Inferior parietal cortex (tissue), 1 donor: ENCODE measurements around the gene GAK.

Experiments
- DNase-seq: peaks from one replicate; pipeline ENCODE4 v3.0.0-alpha.2; 2016; ENCODE audit errors: extremely low spot score

Gene GAK

DNA sequence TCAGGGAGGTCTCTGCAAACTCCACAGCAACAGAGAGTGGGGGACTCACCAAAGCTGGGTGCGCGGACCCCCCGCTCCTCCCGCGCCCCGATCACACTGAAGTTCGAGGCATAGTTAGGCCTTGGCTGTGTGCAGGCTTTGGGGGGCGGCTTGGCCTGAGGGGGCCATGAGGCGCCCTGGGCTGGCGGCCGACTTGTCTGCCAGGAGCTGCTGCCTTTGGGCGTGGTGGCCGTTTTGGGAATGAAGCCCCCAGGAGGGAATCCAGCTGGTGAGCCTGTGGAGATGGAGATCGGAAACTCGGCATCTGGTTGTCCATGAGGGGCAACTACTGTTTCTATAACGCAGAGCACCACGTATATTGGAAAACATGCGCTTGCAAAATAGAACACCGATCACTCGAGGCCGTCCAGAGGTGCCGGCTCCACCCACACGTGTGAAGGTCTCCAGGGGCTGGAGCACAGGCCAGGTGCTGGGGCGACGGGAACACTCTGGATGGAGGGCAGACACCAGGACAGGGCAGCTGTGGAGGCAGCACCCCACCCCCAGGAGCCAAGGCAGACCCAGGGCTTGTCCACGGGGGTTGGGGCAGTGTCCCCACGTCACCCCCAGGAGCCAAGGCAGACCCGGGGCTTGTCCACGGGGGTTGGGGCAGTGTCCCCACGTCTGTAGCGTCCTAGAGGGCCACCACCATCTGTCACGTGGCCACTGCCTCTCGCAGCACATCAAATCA is 80.2 kb downstream of the GAK start:
- no peak for DNase-seq

DNA sequence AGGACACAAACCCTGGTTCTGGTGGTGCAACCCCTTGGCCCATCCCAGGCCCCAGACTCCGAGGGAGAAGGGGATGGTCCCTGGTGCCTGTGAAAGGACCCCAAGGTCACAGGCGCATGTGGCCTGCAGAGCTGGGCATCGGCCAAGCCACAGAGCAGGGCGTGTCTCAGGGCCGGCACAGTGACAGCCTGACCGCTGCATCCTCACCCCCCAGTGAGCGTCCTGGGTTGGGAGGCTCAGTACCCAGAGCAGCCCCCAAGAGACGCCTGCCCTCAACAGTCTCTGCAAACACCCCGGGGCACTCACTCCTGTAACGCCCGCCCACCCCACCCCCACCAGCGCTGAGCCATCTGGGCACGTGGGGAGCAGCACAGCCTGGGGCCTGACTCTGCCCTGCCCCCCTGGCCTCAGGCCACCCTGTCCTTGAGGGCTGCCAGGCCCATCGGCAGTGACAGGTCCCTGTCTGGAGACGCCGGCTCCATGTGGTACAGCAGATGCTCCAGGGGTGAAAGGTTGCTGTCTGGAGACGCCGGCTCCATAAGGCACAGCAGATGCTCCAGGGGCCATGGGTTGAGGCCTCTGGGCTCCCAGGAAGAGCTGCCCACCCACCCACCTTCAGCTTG is 81.7 kb downstream of the GAK start:
- DNase-seq: no peak

DNA sequence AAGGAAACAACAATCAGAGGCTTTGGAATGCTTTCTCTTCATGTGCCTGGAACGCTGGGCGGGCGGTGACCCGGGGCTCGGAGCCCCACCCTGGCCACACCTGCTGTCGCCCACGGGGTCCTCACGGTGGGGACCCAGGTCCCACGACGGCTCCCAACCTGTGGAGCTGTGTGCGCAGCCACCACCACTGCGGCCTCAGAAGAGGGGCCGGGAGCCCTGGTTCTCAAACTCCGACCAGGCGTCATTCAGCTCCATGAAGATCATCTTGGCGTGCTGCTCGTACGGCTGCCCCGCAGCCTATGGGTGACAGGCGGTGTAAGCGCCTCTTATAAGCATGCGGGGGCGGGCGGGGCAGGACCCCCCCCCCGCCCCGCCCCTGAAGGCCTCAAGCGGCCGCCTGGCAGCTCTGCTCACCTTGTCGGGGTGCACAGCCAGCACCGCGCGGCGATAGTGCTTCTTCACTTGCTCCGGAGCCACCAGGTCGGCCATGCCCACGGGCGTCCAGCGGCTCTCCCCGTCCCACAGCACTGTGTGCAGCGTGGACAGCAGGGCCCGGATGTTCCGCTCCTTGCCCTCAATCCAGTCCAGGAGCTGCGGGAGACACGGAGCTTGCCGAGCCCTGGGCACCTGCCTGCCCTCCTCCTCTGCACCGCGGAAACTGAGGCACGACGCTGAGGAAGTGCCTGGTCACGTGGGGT is 82.5 kb downstream of the GAK start:
- DNase-seq: no peak

DNA sequence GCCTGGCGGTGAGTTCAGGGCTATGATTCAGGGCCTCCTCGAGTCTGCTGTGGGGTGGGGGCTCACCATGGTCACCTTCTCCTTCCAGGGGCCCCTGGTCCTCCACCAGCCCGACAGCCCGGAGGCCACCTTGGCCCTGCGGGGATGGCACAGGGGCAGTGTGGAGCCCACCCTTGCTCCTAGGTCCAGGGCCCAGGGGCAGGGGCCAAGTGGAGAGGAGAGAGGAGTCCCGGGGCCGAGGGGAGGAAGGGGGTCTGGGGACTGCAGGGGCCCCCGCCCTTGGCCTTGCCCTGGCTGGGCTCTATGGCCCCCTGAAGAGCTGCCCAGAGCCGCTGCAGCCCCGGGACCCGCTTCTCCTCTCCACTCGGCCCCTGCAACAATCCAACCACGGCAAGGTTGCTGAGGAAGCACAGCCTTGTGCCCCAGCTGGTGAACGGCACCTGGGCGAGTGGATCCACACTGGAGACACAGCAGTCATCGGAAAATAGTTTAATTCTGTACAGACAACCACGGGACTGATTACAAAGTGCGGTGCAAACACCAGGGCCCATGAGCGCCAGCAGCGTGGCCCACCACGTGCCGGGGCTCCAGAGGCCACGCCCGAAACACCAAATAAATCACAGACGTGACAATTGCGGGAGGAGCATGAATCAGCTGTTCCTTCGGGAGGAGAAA is 83.2 kb downstream of the GAK start:
- no peak for DNase-seq

DNA sequence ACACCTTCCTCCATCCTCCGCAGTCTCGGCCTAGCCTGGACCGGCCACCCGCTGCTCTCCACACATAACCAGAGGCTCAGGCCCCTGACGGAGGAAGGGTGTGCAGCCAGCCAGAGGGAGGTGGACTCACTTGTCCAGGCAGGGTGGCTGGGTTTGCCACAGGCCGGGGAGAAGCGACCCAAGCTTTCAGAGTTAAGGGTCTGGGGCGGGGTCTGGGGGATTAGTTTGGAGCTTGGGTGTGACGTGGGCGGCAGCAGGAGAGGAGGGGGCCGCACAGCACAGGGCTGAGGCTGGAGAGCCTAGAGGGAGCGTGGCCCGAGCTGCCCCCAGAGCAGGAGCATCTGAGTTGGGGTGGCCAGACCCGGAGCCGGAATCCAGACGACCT is 83.8 kb downstream of the GAK start:
- no peak for DNase-seq

DNA sequence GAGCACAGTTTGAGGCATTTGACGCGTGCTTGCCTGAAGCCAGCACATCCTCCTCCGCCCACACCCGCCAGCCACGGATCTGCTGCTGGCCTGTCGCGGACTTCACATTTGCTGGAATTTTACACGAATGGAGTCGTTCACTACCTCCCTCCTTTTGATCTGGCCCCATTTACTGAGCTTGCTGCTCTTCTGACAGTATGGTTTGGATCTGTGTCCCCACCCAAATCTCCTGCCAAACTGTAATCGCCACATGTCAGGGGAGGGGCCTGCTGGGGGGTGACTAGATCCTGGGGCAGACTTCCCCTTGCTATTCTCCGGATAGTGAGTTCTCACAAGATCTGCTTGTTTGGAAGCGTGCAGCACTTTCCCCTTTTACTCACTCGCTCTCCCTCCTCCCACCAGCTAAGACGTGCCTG is 86.3 kb downstream of the GAK start:
- no peak for DNase-seq

DNA sequence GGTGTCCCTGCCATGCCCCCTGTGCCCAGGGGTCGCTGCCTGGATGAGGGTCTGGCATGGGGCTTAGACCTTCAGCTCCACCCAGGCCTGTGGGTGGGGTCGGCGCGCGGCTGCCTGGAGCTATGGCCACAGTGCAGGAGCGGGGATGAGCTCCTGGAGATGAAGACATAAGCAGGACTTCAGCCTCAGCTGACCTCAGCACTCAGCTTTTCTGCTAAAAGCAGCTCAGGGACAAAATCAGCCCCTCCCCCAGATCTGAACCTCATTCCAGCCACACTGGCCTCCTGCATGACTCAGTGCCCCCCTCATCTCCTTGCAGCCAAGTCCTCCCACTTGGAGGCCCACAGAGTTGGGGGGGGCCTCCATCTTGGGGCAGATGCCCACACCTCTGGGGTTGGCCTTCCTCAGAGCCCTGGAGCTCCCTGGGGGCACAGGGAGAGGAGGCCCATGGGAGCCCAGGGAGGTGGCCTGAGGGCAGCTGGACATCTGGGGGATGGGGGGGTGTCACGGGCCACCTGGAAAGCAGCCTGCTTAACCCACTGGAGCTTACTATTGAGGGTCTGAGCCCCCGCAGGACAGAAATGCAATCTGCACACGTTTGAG is 86.8 kb downstream of the GAK start:
- no peak for DNase-seq

DNA sequence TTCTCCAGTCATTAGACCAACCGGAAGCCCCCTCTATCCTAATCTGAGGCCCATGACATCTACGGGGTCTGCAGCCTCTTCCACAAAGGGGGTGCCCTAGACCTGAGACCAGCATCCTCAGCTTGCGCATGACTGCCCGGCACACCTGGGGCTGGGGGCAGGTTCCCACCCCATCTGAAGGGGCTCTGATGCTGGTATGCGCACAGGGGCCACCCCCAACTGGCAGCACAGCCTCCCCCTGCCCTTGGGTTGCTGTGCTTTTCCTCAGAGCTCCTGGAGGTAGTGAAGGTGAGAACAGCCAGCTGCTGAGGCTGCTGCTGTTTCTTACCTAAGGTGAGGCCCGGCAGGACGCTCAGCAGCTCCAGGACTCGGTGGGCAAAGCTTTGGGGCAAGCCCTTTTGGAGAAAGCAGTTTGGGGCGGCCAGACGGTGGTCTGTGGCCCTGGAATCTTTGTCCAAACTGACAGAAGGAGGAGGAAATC is 87.3 kb downstream of the GAK start:
- no peak for DNase-seq

DNA sequence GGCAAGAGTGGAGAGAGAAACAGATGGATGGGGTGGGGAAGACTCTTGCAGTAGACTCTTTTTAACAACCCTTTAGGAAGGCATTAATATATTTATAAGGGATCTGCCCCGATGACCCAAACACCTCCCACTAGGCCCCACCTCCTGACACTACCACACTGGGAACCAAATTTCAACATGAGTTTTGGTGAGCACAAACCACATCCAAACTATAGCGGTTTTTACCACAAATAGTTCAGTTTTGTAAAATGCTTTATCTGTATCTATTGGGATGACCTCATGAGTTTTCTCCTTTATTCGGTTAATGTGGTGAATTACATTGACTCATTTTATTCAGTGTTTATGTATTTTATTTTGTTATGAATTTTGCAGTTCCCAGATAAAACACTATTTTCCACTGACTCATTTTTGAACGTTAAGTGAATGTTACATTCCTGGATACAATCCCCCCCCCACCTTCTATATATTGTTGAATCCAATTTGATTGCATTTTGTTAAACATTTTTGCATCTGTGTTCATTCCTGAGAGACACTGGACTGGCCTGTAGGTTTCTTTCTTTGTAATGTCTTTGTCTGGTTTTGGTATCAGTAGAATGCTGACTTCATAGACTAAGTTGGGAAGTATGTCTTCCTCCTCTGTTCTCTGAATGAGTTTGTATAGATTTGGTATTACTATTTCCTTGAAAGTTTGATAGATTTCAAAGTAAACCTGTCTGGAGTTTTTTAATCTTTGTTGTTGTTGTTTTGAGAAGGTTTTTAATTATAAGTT is 92.3 kb downstream of the GAK start:
- no peak for DNase-seq

DNA sequence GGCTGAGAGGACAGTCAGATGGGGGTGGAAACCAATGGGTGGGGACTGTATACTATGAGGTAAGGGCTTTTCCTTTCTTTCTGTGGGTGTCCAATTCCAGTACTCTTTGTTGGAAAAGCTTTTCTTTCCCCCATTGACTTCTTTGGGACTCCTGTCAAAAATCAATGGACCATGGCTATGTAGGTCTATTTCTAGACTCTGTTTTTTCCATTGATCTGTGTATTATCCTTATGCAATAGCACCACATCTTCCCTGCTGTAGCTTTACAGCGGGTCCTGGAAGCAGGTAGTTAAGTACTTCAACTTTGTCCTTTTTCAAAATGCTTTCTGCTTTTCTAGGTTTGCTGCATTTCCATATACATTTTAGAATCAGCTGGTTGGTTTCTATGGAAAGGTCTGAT is 94.3 kb downstream of the GAK start:
- DNase-seq: no peak

DNA sequence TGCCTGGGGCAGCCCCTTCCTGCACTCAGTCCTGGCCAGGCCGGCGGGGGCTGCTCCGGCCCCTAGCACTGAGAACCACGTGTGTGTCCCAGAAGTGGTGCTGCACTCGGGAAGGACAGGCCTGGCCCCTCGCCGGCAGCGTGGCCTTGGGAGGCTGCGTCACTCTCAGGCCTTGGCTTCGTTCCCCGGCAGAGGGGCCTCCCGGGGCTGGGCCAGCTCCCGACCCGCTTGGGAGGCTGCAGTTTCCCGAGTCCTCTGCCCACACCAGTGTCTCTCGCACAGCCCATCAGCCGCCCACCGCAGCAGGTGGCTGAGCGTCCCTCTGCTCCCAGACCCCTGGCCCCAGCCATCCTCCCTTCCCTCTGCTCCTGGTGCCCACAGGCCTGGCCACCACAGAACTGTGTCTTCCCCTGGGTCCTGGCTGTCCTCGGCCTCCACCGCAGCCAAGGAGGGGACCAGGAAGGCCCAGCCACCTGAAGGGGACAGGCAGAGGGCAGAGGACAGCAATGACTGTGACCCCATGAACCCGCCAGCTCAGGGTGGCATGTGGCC is 95.3 kb downstream of the GAK start:
- no peak for DNase-seq

DNA sequence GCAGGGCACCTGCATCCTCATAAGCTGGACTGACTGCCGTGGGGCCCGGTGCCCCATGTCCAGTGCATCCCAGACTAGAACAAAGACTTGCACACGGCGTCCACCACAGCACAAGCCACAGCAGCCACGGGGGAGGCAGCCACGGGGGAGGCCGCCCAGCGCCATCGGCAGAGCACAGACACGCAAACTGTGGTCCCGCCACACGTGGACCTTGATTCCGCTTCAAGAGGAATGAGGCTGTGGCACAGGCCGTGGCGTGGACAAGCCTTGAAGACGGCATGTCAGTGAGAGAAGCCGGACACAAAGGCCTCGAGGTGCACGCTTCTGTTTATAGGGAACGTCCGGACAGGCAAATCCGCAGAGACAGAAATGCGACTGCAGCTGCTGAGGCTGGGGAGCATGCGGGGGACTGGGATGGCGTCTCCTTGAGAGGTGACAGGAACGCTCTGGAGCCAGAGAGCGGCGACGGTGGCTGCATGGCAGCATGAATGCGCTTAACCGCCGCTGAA is 96.1 kb downstream of the GAK start:
- no peak for DNase-seq

DNA sequence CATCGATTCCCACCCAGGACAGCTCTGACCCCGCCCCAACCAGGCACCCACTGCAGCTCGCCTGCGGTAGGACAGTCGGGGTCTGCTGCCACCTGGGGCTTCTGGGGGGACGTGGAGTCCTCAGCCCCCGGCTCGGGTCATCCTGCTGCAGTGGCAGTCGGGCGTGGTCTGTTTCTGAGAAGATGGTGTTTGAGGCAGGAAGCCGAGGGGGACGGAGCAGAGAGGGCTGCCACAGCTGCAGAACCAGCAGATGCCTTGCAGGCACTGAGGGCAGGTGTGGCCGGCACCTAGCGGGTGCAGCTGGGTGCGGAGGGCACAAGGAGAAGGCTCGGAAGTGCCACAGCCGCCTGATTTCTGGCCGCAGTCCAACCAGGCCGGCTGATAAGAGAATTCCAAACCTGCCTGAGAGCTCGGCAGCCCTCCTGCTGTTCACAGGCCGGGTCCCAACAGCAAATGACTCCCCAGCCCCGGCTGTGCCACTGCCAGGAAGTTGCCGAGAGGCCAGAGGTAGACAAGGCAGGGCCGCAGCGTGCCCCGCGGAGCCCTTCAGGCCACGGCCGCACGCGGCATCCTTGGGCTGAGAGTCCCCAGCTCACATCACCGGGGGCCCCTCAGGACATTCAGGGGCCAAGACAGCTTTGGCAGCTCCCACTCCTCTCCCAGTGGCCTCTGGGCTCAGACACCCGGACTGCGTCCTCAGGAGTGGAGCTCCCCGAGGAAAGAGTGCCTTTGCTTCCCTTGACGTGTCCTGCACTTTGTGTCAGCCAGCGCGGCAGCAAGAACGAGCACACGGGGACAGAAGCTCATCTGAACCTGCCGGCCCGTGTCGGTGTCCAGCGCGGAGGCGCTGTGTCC is 96.7 kb downstream of the GAK start:
- no peak for DNase-seq

DNA sequence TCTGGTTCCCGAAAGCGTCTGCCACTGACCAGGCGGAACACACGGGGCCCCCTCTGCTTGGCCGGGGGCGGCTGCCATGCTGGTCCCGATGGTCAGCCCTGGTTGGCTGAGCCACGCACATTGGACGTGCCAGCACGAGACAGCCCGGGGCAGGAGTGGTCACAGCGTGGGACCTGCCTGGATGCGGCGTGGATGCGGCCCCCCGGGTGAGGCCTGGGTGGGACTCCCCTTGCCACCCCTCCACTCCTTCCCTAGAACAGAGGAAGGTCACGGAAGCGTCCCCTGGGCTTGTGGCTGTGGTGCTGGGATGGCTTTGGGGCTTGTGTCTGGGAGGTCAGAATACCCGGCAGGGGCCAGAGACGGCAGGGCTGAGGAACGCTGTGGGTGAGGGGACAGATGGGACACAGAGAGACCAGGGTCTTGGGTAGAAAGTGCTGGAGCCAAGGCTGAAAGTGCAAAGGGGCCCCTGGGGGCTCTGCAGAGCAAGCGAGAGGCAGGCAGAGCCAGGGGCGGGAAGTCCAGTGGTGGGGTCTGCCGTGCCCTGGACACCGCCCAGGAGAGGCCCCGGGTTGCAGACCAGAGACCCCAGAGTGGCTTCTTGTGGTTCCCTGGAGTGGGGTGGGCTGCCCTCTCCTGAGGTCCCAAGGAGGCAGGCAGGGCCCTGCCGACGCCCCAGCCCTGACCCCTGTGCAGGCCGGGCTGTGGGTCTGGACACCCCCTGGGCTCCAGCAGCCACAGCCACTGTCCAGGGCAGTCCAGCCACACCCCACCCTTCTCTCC is 97.6 kb downstream of the GAK start:
- no peak for DNase-seq

DNA sequence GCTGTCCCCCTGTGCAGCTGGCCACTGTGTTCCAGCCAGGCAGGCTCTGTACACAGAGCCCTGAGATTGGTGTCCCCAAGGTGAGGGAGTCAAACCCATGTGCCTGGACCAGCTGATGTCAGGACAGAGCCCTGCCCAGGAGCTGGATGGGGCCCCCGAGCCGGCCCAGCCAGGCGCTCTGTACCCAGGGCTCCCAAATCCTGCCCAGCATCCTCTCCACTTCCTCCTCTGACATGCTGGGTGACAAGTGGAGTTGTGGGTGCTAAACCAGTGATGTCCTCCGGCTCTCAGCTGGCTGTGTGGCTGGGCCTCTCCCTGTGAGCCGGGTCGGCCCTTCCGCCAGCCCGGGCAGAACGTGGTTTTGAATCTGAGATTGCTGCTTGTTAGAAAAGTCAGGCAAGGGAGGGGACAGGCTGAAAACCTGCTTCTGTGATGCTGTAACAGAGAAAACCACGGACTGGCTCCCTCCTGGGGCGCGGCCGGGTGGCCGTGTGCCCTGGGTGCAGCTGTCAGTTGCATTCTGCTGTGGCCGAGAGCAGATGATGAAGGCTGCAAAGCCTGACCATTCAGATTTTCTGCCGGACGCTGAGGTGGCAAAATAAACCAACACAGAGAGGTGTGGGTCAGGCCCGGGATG is 98.3 kb downstream of the GAK start:
- DNase-seq: no peak

DNA sequence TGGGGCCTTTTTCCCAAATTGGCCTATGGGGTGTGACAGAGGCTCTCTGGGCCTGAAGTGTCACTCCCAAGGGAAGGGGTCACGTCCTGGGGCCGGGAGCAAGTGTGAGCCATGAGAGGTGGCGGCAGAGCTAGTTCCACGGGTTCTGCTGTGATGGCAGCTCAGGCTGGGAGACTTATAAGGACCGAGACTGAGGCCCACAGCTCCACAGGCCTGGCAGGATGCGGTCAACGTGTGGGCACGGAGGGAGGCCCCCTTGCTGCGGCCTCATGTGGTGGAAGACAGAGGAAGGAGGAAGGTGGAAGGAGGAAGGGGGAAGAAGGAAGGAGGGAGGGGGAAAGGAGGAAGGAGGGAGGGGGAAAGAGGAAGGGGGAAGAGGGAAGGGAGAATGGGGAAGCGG is 99.0 kb downstream of the GAK start:
- no peak for DNase-seq

DNA sequence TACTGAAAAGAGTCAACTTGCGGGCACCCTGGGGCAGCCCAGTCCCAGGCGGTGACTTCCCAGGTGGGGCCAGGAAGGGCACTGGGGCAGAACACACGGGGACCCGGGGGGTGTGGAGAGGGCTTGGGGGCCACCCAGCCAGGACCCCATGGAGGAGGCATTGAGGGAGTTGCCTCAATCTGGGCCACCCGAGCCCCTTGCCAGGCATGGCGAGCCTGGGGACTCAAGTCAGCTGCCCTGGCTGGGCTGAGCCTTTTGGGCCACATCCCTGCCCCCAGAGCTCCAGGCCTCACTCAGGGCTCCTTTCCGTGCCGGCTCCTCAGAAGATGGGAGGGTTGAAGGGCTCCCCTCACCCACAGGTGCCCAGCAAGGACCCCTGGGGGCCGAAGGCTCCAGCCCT is 99.6 kb downstream of the GAK start:
- no peak for DNase-seq

DNA sequence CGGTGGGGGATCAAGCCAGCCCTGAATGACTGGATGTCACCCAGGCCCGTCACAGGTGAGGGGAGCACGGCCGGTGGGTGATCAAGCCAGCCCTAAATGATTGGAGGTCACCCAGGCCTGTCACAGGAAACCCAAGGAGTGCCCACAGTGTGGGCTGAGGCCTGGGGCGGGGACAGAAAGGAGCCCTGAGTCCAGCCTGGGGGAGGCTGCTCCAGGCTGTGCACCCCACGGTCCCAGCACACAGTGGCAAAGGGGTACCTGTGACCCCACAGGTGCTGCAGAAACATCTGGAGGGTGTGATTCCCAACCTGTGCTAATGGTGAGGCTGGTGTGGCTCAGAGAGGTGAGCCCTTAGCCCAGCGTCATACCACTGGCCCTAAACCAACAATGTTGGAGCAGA is 100.0 kb downstream of the GAK start:
- no peak for DNase-seq

DNA sequence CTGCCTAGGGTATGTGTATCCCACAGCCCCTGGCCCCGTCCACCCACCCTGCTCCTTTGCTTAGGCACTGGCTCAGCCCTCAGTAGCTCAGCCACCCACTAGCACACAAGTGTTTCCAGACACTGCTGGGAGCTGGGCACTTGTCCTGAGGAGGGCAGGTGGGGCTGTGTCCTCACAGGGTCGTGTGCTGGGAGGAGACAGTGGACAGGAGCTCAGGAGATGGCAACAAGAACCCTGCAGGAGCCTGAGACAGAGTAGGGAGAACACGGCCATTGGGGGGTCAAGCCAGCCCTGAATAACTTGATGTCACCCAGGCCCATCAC is 100.7 kb downstream of the GAK start:
- no peak for DNase-seq
